ENCODE results near the gene GLRX3.
A peak's percentile ranks its signal among the peaks of the same experiment; 100 is the strongest.
"Not testable (repeated sequence)": the region's sequence is repeated elsewhere in the genome, so short reads cannot be mapped to it uniquely, and the experiment has no call there.

GLRX3 gene

DNA sequence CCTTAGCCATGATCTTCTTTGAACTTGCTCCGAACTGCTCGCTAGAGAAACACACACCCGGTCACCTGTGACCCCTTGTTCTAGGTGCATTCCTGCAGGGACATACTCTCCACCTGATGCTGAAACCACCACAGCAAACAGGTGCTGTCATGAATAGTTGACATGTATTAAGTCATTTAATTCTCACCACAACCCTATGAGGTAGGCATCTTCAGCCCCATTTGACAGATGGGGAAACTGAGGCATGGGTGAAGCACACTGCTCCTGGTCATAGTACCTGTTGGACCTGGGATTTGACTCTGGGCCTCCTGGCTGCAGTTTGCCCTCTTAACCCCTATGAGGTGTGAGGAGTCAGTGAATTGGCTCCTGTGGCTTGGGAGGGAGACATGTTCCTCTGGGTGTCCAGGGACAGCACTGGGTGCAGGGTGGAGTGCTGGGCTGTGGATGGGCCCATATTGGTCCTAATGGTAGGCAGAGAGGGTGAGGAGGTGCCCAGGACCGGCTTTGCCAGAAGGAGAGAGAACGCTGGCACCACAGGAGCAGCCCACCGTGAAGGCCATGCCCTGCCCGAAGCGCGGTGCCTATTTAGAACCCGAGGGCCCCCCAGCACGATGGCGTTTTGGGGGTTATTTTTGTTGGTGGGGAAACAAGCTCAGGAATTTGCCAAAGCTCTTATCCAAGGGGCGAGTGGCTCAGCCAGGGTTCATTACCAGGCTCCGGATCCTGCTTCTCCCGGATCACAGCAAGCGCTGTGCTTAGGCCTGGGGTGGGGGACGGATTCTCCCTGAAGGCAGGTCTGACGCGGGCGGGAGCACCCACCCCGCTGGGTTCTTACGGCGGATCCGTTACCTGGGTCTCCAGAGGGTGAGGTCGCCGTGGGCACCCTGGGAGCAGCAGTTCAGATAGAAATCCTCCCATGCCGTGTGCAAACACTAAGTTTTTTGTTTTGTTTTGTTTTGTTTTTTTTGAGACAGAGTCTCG is 52.3 kb downstream of the GLRX3 start:
- no peak for DNase-seq (ENCODE audit: low read depth, low spot score)

DNA sequence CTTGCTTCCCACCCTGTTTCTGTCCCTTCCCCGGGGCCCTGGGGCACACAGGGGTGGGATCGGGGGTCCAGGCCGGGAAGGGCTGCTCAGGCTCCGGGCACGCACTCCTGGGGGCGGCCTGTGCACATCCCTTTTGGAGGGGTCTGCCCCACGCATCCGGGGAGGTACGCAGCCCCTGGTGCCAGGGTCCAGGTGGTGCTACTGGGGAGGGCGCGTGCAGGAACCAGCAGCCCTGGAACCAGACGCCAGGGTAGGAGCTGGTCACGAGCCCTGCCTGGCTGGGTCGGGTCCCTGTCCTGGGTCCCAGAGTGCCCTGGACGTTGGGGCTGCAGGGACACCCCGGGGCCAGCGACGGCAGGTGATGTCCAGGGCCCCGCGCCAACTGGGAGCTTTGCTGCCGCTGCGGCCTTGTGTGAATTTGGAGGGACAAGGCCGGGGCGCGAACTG is 53.4 kb downstream of the GLRX3 start:
- no peak for DNase-seq (ENCODE audit: low read depth, low spot score)

DNA sequence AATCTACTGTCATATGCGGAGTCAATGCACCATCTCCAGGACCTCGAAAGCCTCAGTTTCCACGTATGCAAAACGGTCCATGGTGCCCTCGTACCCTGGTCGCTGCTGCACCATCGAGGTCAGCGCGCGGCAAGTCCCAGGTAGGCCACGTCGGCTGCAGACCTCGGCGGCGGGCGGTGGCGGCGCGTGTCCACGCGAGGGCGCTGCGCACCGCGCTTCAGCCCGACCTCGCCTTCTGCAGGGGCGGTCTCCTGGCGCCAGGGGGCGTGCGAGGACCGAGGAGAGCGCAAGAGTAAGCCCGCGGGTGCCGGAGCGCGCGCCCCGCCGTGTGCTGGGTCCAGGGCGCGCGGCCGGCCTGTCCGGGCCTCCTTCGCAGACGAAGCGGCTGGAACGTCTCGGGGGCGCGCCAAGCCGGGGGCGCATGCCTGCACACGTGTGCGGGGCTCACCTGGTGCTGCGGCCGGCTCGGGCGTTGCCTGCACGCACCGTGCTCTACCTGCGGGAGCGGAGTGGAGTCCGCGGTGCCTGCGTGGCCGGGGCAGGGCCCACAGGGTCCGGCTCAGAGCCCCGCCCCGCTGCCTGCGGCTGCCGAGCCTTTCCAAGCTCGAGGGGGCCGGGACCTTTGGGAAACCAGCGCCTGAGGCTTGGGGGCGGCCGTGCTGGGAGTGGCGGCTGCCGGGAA is 54.0 kb downstream of the GLRX3 start:
- peak; percentile 97 for DNase-seq (ENCODE audit: low read depth, low spot score)

DNA sequence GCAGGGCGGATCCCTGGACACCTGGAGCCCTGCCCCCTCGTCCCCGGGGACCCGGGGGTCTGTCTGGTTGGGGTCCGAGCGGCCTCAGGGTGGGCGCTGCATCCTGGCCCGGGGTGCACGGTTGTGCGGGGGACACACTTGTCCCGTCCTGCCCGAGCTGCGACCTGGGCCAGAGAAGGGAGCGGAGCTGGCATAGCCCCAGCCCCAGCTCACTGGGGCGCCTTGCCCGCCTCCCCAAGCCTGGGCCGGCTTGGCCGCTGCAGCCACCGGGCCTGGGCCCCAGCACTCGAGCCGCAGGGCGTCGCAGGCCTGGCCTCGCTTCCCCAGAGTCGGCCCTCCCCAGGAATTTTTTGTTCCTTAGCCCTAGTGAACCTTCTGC is 54.5 kb downstream of the GLRX3 start:
- no peak for DNase-seq (ENCODE audit: low read depth, low spot score)

DNA sequence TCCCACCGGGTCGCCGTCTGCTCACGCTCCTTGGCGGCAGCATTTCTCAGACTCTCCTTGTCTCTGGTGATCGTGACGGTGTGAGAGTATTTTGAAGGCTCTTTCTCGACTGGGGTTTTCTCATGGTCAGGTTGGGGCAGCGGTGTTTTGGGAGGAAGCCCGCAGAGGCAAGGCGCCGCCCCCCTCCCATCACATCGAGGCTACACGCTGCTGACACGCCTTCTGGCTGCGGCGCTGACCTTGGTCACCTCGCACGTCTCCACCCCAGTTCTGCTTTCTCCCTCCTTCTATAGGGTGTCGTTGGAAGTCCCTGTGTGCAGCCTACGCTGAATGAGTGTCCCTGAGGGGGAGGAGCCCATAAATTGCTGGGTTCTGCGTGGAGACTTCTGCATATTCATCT is 55.2 kb downstream of the GLRX3 start:
- DNase-seq (ENCODE audit: low read depth, low spot score): no peak

DNA sequence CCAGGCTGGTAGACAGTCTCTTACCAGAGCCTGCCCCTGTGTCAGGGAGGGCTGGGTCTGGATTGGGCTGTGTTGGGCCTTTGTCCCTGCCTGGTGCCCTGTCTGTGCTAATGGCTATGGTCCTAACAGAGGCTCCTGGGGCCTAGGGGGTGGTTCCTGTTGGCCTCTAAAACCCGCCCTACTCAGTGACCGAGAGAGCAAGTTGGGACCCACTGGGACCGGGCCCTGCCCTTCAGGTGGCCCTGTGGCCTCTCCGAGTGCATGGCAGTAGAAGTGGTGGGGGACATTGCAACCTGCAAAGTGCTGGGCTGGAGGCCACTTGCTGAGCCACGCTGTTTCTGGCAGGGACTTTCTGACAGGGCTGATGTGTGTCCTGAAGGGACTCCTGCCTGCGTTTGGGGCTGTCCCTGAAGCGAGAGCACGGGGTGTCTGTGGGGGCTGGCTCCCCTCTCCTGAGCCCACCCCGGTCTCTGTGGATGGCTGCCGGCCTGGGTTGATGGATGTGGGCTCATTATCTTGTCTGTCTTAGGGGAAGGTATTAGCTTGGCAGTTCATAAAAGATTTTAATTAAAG is 56.2 kb downstream of the GLRX3 start:
- DNase-seq (ENCODE audit: low read depth, low spot score): no peak

DNA sequence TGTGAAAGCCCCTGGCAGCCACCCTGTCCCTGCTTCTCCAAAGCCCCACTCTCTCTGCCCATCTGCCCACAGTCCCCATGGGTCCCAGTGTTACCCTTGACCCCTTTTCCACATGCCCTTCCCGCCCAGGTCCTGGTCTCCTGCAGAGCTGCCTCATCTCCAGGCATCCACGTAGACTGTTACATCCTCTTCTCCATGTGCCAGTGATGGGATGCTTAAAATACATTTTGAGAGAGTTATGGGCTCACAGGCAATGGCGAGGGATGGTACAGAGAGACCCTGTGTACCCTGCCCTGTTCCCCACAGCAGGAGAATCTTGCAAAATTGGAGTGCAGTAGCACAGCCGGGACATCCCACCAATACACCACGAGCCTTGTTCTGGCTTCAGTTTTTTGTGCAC is 56.8 kb downstream of the GLRX3 start:
- no peak for DNase-seq (ENCODE audit: low read depth, low spot score)

DNA sequence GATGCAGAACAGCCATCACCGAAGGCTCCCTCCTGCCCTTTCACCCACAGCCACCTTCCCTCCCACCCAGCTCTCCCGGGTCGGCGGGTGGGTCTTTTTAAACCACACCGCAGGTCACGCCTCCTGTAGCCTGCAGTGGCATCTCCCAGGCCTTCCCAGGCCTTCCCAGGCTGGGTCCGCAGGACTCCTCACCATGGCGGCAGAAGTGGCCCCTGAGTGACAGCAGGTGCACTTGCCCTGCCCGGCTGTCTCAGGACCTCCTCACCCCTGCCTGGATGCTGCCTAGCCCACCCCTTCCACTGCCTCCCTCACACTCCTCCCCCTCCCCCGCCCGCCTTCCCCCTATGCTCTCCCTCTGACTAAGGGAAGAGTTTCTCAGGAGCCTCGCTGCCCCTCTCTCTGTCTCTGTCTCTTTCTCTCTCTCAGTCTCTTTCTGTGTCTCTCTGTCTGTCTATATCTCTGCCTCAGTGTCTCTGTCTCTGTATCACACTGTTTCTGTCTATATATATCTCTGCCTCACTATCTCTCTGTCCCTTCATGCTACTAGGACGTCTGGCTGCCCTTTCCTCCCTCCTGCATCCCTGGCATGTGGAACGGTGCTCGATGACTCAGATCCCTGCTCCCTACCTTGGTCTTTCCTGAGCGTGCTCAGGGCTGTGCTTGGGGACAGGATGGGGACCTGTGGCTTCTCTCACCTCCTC is 57.5 kb downstream of the GLRX3 start:
- DNase-seq (ENCODE audit: low read depth, low spot score): no peak

DNA sequence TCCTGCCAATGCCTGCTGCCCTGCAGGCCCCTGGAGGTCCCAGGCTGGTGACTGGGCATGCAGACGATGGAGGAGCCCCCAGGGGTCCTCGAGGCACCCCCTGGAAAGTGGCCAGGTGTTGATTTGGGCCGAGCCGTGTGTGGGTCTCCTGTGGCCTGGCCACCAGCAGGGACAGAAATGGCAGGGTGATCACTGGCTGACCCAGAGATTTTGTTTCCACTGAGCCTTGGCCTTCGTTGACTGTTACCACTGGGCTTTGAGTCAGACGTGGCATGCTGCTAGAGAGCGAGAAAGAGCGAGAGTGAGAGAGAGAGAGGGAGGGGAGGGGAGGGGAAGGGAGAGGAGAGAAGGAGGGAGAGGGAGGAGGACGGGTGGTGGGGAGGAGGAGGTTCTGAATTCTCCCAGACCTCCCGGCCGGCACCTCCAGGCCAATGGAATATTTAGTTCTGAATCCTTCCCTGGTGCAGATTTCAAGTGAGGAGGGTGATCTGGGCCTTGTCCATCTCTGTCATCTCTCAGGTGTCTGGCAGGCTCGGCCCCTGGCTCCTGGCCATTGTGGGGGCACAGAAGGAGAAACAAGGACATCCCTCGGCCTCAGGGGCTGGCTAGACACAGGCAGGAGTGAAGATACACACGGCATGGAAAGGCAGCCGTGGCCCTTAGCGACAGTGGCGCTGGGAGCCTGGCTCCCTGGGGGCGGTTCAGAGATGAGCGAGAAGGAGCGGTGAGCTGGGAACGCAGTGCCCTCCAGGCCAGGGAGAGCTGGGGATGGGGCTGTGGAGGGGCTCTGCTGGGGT is 58.2 kb downstream of the GLRX3 start:
- DNase-seq (ENCODE audit: low read depth, low spot score): peak; percentile 63

DNA sequence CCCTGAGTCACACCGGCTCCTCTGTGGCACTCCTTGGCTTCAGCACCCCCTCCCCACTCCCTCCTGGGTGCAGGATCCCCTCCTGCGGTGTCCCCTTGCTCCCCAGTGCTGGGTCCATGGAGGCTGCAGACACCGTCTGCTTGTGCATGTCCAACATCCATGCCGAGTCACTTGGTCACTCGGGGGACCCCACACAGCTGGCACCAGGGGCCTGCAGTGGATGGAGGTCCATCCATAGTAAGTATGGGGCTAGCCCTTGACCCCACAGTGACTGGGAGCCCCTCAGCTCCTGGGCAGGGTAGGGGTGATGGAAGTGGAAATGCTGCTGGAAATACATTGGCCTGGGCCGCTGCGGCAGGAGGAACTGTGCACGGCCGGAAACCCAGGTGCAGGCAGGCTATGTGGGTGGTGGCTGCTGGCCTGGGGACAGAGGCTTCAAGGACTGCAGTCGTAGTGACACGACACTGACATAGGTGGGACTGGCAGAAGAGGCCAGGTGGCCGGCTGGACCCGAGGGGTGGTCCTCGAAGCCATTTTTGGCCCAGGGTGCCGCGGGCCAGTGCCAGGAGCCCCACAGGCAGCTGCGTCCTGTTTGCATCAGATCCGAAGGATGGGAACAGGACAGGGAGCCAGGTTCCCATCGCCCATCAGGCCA is 58.9 kb downstream of the GLRX3 start:
- DNase-seq (ENCODE audit: low read depth, low spot score): no peak

DNA sequence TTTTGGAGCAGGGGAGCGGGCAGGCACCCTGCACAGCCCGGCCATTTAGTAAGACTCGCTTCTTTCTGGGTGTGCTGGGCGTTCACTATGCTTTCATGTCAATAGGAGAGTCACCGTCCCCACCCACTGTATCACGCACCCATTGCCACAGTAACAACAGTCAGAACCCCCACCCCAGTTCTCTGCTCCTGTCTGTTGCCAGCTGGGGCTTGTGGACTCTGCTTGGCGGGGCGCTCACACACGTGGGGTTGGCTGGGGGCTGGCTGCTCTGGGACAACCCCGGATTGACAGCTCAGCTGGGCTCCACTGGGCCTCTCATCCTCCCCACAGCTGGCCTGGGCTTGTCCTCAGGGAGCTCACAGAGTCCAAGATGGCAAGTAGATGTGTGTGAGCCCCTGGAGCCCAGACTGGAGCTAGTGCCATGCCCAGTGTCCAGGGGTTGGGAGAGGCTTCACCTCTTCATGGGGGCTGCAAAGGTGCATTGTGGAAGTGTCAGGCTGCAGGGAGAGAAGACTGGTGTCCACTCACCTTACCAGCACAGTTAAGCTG is 59.6 kb downstream of the GLRX3 start:
- DNase-seq (ENCODE audit: low read depth, low spot score): no peak

DNA sequence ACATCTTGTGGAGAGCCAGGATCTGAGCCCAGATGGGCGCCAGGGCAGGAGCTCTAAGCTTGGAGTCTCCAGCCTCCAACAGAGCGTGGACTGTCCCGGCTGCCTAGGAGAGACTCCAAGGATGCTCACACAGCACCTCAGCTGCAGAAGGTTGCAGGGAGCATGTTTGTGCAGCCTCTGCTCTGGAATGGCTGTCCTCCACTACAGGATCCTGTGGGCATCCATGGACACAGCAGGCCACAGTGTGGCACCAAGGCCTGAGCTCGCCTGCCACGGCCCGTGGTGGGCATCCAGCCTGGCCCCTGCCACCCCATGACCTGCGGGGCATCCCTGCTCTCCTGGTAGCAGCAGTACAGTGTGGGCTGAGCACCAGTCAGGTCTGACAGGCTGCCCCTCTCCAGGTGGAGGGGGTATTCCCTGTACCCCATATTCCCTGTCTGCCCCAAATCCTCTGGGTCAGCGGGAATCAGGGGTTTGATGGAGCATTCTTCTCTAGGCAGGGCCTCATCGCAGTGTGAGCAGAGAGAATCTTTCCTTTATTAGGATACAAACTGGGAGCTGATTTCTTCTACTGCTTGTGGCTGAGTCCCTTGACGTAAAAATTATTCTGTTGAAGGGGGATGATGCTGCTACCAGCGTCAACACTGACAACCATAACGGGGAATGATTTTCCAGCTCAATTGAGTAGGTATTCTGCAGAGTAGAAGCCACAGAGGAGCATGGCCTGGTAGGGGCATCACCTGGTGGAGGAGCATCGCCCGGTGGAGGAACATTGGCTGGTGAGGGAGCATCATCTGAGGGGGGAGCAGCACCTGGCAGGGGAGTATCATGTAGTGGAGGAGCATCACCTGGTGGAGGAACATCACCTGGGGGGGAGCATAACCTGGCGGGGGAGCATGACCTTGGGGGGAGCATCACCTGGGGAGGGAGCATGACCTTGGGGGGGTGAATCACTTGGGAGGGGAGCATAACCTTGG is 60.6 kb downstream of the GLRX3 start:
- DNase-seq (ENCODE audit: low read depth, low spot score): no peak

DNA sequence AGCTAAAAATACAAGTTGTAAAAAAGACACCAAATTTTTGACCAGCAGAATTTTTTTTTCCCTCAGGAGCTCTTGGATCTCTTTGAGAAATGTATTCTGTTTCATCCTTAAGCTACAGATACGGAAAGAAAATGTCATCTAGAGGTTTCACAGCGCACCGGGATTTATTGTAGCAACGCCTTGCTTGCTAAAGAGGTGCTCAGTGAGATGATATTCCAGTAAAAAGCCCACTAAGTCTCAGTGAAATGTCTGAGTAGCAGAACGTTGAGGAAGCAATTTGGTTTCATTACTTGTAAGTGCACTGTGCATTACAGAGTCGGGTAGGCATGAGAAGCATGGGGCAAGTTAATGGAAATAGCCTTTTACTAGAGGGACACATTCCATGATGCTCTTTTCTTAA is 62.5 kb downstream of the GLRX3 start:
- no peak for DNase-seq (ENCODE audit: low read depth, low spot score)

DNA sequence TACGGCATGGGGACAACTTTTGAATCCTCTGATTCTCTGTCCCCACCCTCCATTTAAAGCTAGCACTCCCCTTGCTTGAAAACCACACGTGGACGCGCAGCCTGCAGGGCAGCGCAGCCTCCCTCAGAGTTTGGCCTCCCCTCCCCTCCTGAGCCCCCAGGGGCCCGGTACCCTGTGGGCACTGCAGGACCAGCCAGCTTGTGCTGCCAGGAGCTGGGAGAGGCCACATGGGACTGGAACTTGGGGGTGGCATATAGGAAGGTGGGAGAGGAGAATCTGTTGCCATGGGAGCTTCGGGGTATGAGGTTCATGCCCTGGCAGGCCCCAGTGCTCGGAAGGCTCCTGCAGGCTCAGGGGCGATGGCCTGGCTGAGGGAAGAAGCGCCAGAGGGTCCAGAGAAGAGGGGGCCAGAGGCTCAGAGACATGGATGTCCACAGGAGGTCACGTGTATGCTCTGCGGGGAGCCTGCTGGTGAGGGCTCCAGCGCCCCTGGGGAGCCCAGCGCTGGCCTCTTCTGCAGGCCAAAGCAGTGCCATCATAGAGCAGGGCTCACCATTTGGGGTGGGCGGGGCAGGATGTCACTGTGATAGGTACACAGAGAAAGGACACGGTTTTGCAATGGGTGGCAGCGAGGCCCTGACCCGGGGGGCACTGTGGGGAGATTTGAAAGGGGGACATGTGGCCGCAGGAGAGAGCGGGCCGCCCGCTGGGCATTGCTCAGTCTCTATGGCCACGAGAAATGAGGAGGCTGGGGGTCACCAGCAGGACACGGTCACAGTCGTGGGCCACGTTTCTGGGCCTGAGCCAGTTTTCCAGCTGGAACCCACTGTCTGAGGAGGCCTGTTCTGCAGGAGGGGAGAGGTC is 64.2 kb downstream of the GLRX3 start:
- no peak for DNase-seq (ENCODE audit: low read depth, low spot score)

DNA sequence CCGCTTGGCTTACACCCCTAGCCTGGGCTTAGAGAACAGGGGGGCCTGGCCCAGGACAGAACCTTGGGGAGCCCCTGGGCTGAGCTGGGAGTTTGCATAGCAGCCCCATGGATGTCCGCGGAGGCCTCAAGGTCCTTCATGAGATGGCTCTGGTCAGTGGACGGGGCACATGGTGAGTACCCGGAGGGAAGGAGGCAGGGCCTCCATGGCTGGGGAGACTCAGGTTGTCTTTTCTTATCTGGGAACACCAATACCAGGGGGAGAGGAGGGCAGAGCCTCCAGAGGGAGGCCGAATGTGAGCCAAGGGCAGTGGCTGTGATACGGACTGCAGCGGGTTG is 64.8 kb downstream of the GLRX3 start:
- DNase-seq (ENCODE audit: low read depth, low spot score): no peak

DNA sequence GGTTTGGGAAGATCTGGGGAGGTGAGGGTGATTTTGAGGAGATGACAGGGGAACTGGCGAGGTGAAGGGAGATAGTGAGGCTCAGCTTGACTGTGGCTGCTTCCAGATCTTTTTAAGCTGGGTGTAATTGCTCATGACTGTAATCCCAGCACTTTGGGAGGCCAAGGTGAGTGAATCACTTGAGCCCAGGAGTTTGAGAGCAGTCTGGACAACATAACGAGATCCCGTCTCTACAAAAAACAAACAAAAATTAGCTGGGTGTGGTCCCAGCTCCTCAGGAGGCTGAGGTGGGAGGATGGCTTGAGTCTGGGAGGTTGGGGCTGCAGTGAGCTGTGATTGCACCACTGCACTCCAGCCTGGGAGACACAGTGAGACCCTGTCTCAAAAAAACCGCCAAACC is 66.0 kb downstream of the GLRX3 start:
- DNase-seq (ENCODE audit: low read depth, low spot score): not testable (repeated sequence)

DNA sequence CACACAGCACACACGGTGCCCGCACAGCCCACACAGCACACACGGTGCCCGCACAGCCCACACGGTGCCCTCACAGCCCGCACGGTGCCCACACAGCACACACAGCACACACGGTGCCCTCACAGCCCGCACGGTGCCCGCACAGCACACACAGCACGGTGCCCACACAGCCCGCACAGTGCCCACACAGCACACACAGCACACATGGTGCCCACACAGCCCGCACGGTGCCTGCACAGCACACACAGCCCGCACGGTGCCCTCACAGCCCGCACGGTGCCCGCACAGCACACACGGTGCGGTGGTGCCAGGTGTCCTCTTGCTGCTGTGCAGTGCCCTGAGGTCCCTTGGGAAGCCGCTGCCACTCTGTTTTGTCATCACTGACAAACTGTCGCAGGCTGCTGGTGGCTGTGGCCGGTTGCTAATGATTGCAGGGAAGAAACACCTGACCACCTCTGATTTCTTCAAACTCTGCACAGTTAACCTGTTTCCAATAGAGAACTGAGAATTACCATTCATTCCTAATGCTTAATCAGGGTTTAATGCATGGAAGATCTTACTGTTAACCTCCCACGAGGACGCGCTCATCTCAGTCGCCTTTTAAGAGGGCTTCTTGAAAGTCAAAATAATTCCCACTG is 66.9 kb downstream of the GLRX3 start:
- no peak for DNase-seq (ENCODE audit: low read depth, low spot score)

DNA sequence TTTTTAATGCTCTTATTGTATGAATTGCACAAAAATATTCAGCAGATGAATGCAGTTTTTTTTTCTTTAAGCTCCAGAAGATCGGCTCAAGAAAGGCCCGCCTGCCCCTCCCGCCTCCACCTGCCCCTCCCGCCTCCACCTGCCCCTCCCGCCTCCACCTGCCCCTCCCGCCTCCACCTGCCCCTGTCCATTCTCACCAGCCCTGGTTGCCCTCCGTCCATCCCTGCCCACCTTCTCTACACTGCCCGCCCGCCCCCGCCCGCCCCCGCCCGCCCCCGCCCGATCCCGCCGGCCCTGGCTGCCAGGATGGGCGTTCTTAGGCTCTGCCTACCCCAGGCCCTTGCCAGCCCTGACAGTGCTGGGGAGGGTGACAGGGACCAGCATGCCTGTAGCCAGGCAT is 67.4 kb downstream of the GLRX3 start:
- no peak for DNase-seq (ENCODE audit: low read depth, low spot score)
